Neuronal stem cell (in vitro differentiated cells): ENCODE results near the gene IPCEF1.

ENCODE experiments used
- DNase-seq: peaks from one replicate; pipeline ENCODE4 v3.0.0-alpha.2; 2013; ENCODE audit warnings: low spot score
- H2AFZ ChIP-seq: one replicate; pipeline ENCODE4 v1.6.1; 2013; ENCODE audit warnings: mild to moderate bottlenecking, low read length, inconsistent platforms
- H2AK5ac ChIP-seq: 2 replicates; pipeline ENCODE4 v1.6.1; 2013; ENCODE audit warnings: low read depth, mild to moderate bottlenecking, inconsistent platforms, low read length, moderate library complexity, mixed read lengths
- H2BK120ac ChIP-seq: 2 replicates; pipeline ENCODE4 v1.6.1; 2013; ENCODE audit warnings: low read depth, mild to moderate bottlenecking, inconsistent platforms, low read length, moderate library complexity, mixed read lengths
- H2BK12ac ChIP-seq: one replicate; pipeline ENCODE4 v1.6.1; 2013; ENCODE audit warnings: low read length, inconsistent platforms
- H2BK15ac ChIP-seq: 2 replicates; pipeline ENCODE4 v1.6.1; 2013; ENCODE audit warnings: mild to moderate bottlenecking, low read length, inconsistent platforms, mixed read lengths
- H2BK5ac ChIP-seq: one replicate; pipeline ENCODE4 v1.6.1; 2013; ENCODE audit warnings: inconsistent platforms, mild to moderate bottlenecking, low read length, moderate library complexity
- H3K14ac ChIP-seq: one replicate; pipeline ENCODE4 v1.6.1; 2013; ENCODE audit warnings: low read length, inconsistent platforms
- H3K18ac ChIP-seq: 2 replicates; pipeline ENCODE4 v1.6.1; 2013; ENCODE audit warnings: low read length, inconsistent platforms
- H3K23ac ChIP-seq: 2 replicates; pipeline ENCODE4 v1.6.1; 2013; ENCODE audit warnings: low read depth, mild to moderate bottlenecking, mixed read lengths, low read length, inconsistent platforms; ENCODE audit not compliant: poor library complexity
- H3K27ac ChIP-seq: replicated peaks from 3 replicates; pipeline ENCODE4 v1.5.1; 2013; ENCODE audit warnings: low read length, inconsistent platforms
- H3K27me3 ChIP-seq, 3 experiments: 2 replicates each; pipeline ENCODE4 v1.6.1; 2013; ENCODE audit warnings: low read length in 3 of 3, mild to moderate bottlenecking in 2 of 3, inconsistent platforms in 1 of 3, low read depth in 1 of 3, mixed read lengths in 1 of 3, moderate library complexity in 1 of 3; ENCODE audit not compliant: control insufficient read depth in 3 of 3, insufficient read depth in 3 of 3
- H3K36me3 ChIP-seq, 2 donors: replicated peaks in 1 of 2; 2 replicates each; pipeline ENCODE4 v1.6.1; 2013; ENCODE audit warnings: low read length in 2 of 2; ENCODE audit not compliant: control insufficient read depth in 2 of 2, insufficient read depth in 2 of 2
- H3K4ac ChIP-seq: 2 replicates; pipeline ENCODE4 v1.6.1; 2013; ENCODE audit warnings: inconsistent platforms, mild to moderate bottlenecking, low read length, moderate library complexity
- H3K4me1 ChIP-seq, 2 donors: 1 replicate in 1 of 2; 2 replicates in 1 of 2; pipeline ENCODE4 v1.6.1; 2013; ENCODE audit warnings: low read length in 2 of 2, low read depth in 1 of 2; ENCODE audit not compliant: control insufficient read depth in 2 of 2, insufficient read depth in 1 of 2
- H3K4me2 ChIP-seq: one replicate; pipeline ENCODE4 v1.6.1; 2013; ENCODE audit warnings: mild to moderate bottlenecking, low read length, inconsistent platforms; ENCODE audit not compliant: insufficient read depth, poor library complexity, severe bottlenecking
- H3K4me3 ChIP-seq, 2 donors: 2 replicates each; pipeline ENCODE4 v1.5.1; 2013; ENCODE audit warnings: low read length in 2 of 2, mild to moderate bottlenecking in 2 of 2, inconsistent platforms in 1 of 2, moderate library complexity in 1 of 2
- H3K79me1 ChIP-seq: one replicate; pipeline ENCODE4 v1.6.1; 2013; ENCODE audit warnings: low read depth, mild to moderate bottlenecking, inconsistent platforms, low read length, moderate library complexity
- H3K9ac ChIP-seq: one replicate; pipeline ENCODE4 v1.6.1; 2013; ENCODE audit warnings: mild to moderate bottlenecking, low read depth, low read length, inconsistent platforms; ENCODE audit not compliant: poor library complexity
- H3K9me3 ChIP-seq, 2 donors: replicated peaks in 1 of 2; 2 replicates each; pipeline versions ENCODE3 to v1.6.1; 2013; ENCODE audit warnings: low read length in 2 of 2, mild to moderate bottlenecking in 2 of 2, inconsistent platforms in 1 of 2, low read depth in 1 of 2, mixed read lengths in 1 of 2, moderate library complexity in 1 of 2; ENCODE audit not compliant: control insufficient read depth in 2 of 2, insufficient read depth in 1 of 2
- H4K8ac ChIP-seq: one replicate; pipeline ENCODE4 v1.6.1; 2013; ENCODE audit warnings: low read depth, mild to moderate bottlenecking, inconsistent platforms, low read length, moderate library complexity
- H4K91ac ChIP-seq: one replicate; pipeline ENCODE4 v1.6.1; 2013; ENCODE audit warnings: low read length, low read depth, mild to moderate bottlenecking, inconsistent platforms; ENCODE audit not compliant: poor library complexity
- WGBS, 2 donors: extraction: QIAGEN DNeasy Blood & Tissue Kit; methylation state at CpG; one replicate each; pipeline ENCODE4 v1.1.7; 2013; ENCODE audit warnings: missing lambda C conversion rate in 2 of 2, mixed read lengths in 1 of 2; ENCODE audit not compliant: insufficient read length in 2 of 2, insufficient replicate concordance in 1 of 2; ENCODE audit errors: extremely low coverage in 2 of 2; 5-methylcytosine and 5-hydroxymethylcytosine counted together

IPCEF1 gene

GRCh38 chr6:154402081-154402780 is 45.6 kb upstream of the IPCEF1 start:
- peaks cover 2 to 5% of the 10 kb centered on the region in 2 donors for H3K9me3 ChIP-seq
- H2AK5ac ChIP-seq = no peak overlapping the region
- no peaks in the 10 kb centered on the region for H3K79me1 ChIP-seq
- peaks cover 8 to 12% of the 10 kb centered on the region in 2 donors for H3K36me3 ChIP-seq
- no peaks in the 10 kb centered on the region for H3K27me3 ChIP-seq
- H4K91ac ChIP-seq = no peak overlapping the region
- no peak overlapping the region for H3K23ac ChIP-seq
- no peak overlapping the region for H3K14ac ChIP-seq
- H2BK5ac ChIP-seq = no peak overlapping the region
- DNase-seq = no peak
- WGBS, 2 donors = no CpG with 5 or more reads among the region's 6 CpGs
- H4K8ac ChIP-seq = no peak overlapping the region
- H2BK120ac ChIP-seq = no peak overlapping the region
- no peak overlapping the region for H3K4ac ChIP-seq
- no peak overlapping the region for H2BK12ac ChIP-seq
- no peak overlapping the region for H3K9ac ChIP-seq
- no peak overlapping the region for H2BK15ac ChIP-seq
- H3K18ac ChIP-seq = no peak overlapping the region
- H3K27ac ChIP-seq = no peak overlapping the region
- H3K4me2 ChIP-seq = no peak overlapping the region
- no peak overlapping the region for H3K4me3 ChIP-seq
- peaks cover 3 to 5% of the 10 kb centered on the region in 2 donors for H3K4me1 ChIP-seq
- no peak overlapping the region for H2AFZ ChIP-seq

GRCh38 chr6:154399097-154399496 is 42.5 kb upstream of the IPCEF1 start:
- H3K9ac ChIP-seq = no peak overlapping the region
- H3K4me2 ChIP-seq = no peak overlapping the region
- no peak overlapping the region for H2BK5ac ChIP-seq
- no peak overlapping the region for H3K18ac ChIP-seq
- no peaks in the 10 kb centered on the region for H3K79me1 ChIP-seq
- DNase-seq = no peak
- H3K4ac ChIP-seq = no peak overlapping the region
- H2BK120ac ChIP-seq = no peak overlapping the region
- no peaks in the 10 kb centered on the region for H3K27me3 ChIP-seq
- H3K9me3 ChIP-seq = peaks cover 0 to 5% of the 10 kb centered on the region in 2 donors
- H3K27ac ChIP-seq = no peak overlapping the region
- peaks cover 2 to 7% of the 10 kb centered on the region in 2 donors for H3K36me3 ChIP-seq
- no peak overlapping the region for H2AFZ ChIP-seq
- H2BK12ac ChIP-seq = no peak overlapping the region
- no CpG with 5 or more reads among the region's 5 CpGs for WGBS, 2 donors
- no peak overlapping the region for H3K14ac ChIP-seq
- no peak overlapping the region for H4K8ac ChIP-seq
- H3K23ac ChIP-seq = no peak overlapping the region
- H2BK15ac ChIP-seq = no peak overlapping the region
- no peak overlapping the region for H4K91ac ChIP-seq
- peaks cover 3 to 5% of the 10 kb centered on the region in 2 donors for H3K4me1 ChIP-seq
- no peak overlapping the region for H3K4me3 ChIP-seq
- no peak overlapping the region for H2AK5ac ChIP-seq

- Histone ChIP-seq H3K4me3 (no peak overlapping the region), H3K14ac (no peak overlapping the region), H3K36me3 (peaks cover 2 to 7% of the 10 kb centered on the region in 2 donors), H3K27me3 (no peaks in the 10 kb centered on the region), H3K9ac (no peak overlapping the region), H4K8ac (no peak overlapping the region), H2BK12ac (no peak overlapping the region), H2BK15ac (no peak overlapping the region), H3K79me1 (no peaks in the 10 kb centered on the region), H3K4me1 (peaks cover 2 to 5% of the 10 kb centered on the region in 2 donors), H2BK120ac (no peak overlapping the region), H2BK5ac (no peak overlapping the region), H3K27ac (no peak overlapping the region), H2AK5ac (no peak overlapping the region), H4K91ac (no peak overlapping the region), H3K18ac (no peak overlapping the region), H3K9me3 (peaks cover 0 to 5% of the 10 kb centered on the region in 2 donors), H2AFZ (no peak overlapping the region), H3K23ac (no peak overlapping the region), H3K4me2 (no peak overlapping the region), H3K4ac (no peak overlapping the region)
- no peak for DNase-seq
- WGBS, 2 donors = no CpG with 5 or more reads among the region's 9 CpGs
Measured at GRCh38 chr6:154397491-154398195, 41.0 kb upstream of the IPCEF1 start.

GRCh38 chr6:154395878-154396277 is 39.3 kb upstream of the IPCEF1 start:
- Histone ChIP-seq H3K27me3 (no peaks in the 10 kb centered on the region), H3K18ac (no peak overlapping the region), H2BK120ac (no peak overlapping the region), H2AFZ (no peak overlapping the region), H2BK12ac (no peak overlapping the region), H3K9me3 (no peaks in the 10 kb centered on the region), H3K4me1 (peaks cover 2 to 5% of the 10 kb centered on the region in 2 donors), H3K79me1 (no peaks in the 10 kb centered on the region), H2AK5ac (no peak overlapping the region), H4K8ac (no peak overlapping the region), H2BK15ac (no peak overlapping the region), H2BK5ac (no peak overlapping the region), H3K9ac (no peak overlapping the region), H3K23ac (no peak overlapping the region), H3K14ac (no peak overlapping the region), H3K27ac (no peak overlapping the region), H3K4me3 (no peak overlapping the region), H3K36me3 (no peaks in the 10 kb centered on the region), H4K91ac (no peak overlapping the region), H3K4me2 (no peak overlapping the region), H3K4ac (no peak overlapping the region)
- WGBS, 2 donors = no CpG with 5 or more reads among the region's 6 CpGs
- DNase-seq = no peak
